NCI-H2196 treated with DMSO at 0.1 percent for 48 hours (cell line): ENCODE data around the gene FILIP1L.
"Not testable (repeated sequence)": the region's sequence is repeated elsewhere in the genome, so short reads cannot be mapped to it uniquely, and the experiment has no call there.

ENCODE experiments used
- DNase-seq: peaks from one replicate; lab custom pipeline; 2025; ENCODE audit not compliant: unreplicated experiment; lab: John Stamatoyannopoulos, UW

Gene FILIP1L

GRCh38 chr3:100099621-100100020, 14.7 kb downstream of the FILIP1L start:
- DNase-seq, result no peak

DNA sequence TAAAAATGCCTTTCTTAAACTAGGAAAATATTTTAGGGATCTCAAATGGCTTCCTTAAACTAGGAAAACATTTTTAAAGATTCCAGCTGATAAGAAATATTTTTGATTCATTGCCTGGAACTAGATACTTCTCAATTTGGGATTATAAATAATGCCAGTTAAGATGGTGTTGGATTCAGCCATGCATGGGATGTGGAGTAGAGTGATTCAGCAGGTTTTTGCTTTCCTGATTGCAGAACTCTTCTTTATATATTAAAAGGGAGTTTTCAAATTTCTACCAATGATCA, 15.6 kb downstream of the FILIP1L start:
- DNase-seq, result no peak

- no peak for DNase-seq
These were observed 16.1 kb downstream of the FILIP1L start for GRCh38 chr3:100097919-100098783.

DNA sequence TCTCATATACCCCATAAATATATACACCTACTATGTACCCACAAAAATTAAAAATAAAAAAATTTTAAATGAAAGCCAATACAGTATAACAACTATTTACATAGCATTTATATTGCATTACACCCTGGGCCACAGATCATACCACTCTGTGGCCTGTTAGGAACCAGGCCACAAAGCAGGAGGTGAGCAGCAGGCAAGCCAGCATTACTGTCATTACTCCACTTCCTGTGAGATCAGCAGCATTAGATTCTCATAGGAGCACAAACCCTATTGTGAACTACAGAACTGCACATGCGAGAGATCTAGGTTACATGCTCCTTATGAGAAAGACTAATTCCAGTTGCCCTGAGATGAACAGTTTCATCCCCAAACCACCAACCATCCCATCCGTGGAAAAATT, 17.4 kb downstream of the FILIP1L start:
- DNase-seq, result no peak

GRCh38 chr3:100096286-100096685, 18.0 kb downstream of the FILIP1L start:
- DNase-seq, result not testable (repeated sequence)

DNA sequence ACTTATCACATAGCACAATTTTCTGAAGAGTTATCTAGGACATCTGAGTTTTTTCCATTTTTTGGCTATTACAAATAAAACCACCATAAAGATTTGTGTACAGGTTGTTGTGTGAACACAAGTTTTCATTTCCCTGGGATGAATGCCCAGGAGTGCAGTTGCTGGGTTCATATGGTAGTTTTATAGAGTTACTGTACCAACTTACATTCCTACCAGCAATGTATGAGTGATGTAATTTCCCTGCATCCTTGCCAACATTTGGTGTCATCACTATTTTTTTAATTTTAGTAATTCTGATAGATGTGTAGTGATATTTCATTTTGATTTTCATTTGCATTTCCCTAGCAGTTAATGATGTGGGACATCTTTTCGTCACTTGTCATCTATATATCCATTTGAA, 20.5 kb downstream of the FILIP1L start:
- no peak for DNase-seq

GRCh38 chr3:100090669-100091005, 23.7 kb downstream of the FILIP1L start:
- DNase-seq, result no peak

GRCh38 chr3:100089812-100090668, 24.3 kb downstream of the FILIP1L start:
- DNase-seq, result no peak

DNA sequence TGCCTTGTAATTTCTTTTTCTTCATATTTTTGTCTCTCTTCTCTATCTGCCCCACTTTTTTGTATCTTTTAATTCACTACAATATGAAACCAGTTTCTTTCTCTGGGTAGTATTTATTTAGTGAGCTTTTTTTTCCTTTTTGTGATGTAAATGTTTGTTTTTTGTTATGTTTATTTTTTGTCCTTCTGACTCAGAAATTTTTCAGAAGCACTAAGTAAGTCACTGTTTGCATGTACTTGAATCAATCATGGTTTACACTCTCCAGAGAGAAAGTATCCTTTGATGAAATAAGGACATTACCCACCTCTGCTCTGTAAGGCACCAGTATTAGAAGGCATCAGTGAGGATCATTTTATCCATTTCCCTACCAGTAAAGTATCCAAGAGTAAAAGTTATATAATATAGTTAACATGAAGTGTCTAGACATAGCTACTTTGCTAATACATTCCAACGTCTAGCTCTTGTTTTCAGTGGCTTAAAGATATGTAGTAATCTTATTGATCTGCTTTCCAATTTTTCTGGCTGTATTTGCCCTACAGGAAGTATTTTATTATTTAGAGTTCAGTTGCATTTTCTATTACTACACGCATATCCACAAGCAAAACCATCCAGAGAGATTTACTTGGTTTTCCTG, 25.4 kb downstream of the FILIP1L start:
- no peak for DNase-seq

- DNase-seq, result no peak
These were observed 27.1 kb downstream of the FILIP1L start for GRCh38 chr3:100087198-100087597.

DNA sequence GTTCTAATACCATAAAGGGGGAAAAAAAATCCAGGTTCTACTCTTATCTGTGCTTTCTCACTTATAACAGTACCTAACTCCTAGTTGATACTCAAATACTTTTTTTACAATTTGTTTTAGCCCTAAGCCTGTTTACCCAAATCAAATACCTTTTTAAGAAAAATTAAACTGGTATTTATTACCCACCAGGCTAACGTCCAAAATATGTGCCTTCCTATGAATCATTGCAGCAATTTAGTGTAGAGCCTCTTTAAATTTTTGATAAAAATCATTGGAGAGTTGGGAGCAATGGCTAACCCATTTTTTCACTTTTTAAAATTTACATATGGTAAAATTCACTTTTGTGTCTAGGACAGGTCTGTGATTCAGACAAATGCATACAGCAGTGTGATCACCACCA, 27.9 kb downstream of the FILIP1L start:
- no peak for DNase-seq

GRCh38 chr3:100084100-100084806, 30.0 kb downstream of the FILIP1L start:
- DNase-seq, result no peak

DNA sequence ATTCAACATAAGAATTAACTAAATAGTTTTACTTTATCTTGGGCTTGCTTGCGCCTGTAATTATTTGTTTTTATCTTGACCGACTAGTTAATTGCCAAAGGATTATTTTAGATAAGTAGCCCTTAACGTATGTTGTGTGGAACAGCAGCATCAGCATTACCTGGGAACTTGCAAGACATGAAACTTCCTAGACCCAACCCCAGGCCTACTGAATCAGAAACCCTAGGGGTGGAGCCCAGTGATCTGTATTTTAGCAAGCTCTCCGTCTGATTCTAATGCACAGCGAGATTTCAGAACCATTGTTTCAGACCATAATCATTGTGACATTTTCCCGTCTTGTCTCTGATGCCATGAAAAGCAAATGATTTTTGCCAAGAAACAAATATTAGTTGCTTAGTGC, 31.1 kb downstream of the FILIP1L start:
- DNase-seq, result no peak

- DNase-seq, result no peak
These were observed 31.6 kb downstream of the FILIP1L start for GRCh38 chr3:100082714-100083113.

DNA sequence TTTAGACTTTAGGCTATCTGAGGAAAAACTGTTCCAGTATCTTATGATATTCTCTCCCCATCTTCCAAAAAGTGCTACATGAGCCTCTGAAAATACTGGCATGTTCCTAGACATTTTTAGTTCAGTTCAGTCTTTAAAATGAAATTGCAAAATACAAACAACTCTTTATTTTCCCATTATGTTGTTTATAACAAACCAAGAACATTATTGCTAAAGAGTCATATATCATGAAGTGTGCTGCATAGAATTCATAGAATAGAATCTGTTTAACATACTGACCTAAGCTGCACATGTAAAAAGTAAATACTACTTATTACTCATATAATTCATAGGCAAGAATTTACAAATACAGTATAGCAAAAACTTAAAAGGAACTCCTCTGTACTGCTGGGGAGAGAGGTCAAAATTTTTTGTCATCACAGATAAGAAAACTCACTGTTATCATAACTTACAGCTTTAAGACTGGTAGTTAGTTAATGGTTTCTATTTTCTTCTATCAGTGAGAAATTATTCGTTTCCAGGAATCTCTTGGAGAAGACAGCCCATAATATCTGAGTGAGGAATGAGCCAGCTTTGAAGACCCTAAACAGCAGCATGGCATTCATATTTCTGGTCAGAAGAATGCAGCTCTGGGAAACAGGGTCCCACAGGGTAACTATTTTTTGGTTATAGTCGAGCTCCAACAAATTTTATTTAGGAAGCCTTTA, 32.2 kb downstream of the FILIP1L start:
- no peak for DNase-seq

GRCh38 chr3:100081311-100081710, 33.0 kb downstream of the FILIP1L start:
- DNase-seq, result no peak

DNA sequence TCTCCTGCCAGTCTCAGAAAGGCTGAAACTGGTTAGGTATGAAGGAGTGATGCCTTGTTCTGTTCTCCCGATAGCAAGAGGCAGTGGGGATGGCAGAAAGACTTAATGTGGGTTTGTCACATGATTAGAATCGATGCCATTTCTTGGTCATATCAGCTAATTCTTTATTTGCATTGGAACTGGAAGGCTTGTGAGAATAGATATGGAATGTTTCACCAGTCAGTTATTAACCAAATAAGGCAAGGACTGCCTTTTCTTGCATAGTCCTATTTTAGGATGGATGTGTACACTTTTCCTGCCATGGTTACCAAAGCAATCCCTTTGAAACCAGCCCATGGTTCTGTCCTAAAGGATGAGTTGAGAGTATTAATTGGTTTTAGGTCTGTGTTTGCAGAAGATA, 33.7 kb downstream of the FILIP1L start:
- DNase-seq, result no peak

DNA sequence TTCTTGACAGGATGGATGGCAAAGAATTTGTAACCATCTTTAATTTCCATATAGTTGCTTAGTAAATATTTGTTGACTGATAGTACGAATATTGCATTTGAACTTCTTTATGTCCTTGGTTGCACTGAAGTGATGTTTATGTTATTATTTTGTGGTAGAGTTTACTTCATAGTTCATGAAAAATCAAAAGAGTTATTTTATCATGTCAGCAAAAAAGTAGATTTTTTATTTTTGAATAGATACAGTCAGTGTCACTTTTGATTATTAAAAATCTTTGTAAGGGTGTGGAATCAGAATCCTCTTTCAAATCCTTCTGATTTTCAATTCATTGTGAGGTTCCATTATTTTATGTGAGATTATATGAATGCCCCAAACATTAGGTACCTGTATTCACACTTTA, 35.0 kb downstream of the FILIP1L start:
- DNase-seq, result no peak

DNA sequence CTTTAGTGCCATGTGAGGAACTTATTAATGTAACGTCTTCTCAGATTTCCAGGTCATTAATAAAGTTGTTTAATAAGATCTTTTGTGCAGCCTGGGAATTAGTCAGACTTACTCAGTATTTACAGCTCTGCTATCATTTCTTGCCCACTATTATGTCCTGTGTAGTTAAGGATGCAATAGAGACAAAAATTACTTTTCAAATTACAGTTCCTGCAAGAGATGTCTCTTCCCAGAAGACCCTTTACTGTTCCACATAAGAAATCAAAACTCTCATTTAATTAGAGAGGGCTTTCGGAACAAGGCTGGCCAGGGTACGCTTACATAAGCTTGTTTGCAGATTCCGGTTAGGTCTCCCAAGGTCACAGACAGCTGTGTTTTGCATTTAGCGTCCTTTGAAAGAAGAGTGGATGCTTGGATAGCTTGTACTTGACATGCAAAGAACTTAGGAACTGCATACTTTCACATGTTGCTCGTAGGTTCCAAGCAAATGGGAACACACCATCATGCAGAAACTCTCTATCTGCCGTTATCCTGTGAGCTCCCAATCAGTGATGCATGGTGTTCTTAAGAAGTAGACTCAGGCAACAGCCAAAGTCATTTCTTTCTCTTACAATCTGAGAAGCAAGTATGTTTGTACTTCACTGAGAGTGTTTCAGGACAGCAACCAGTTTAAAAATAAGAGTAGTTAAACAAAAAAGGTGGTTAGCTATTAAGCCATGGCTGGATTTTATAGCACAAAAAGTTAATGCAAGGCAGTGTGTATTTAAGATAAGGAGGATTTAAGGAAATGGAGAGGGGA, 37.4 kb downstream of the FILIP1L start:
- DNase-seq, result no peak
